Type B pancreatic cell (in vitro differentiated cells): ENCODE results near the gene WDR46. TPM values are rescaled to one million over a fixed set of nuclear protein-coding genes. Genes with fewer than 3 reads are reported as not detected.

Experiments used
- DNase-seq: peaks from one replicate; pipeline ENCODE4 v3.0.0; 2021; ENCODE audit warnings: mixed read lengths; ENCODE audit not compliant: unreplicated experiment; ENCODE audit errors: extremely low spot score
- H3K27ac Mint-ChIP-seq: 2 replicates; pipeline ENCODE4 v1.8.0; 2021; ENCODE audit warnings: mild to moderate bottlenecking, mixed read lengths
- H3K27me3 Mint-ChIP-seq: 2 replicates; pipeline ENCODE4 v1.8.0; 2021; ENCODE audit warnings: mixed read lengths
- H3K36me3 Mint-ChIP-seq: 2 replicates; pipeline ENCODE4 v1.8.0; 2021; ENCODE audit warnings: mixed read lengths
- H3K4me1 Mint-ChIP-seq: one replicate; pipeline ENCODE4 v1.8.0; 2021; ENCODE audit warnings: mixed read lengths; ENCODE audit not compliant: unreplicated experiment
- H3K4me3 Mint-ChIP-seq: 2 replicates; pipeline ENCODE4 v1.8.0; 2021; ENCODE audit warnings: mild to moderate bottlenecking, mixed read lengths
- H3K9me3 Mint-ChIP-seq: 2 replicates; pipeline ENCODE4 v1.8.0; 2021; ENCODE audit warnings: mixed read lengths
- total RNA-seq: library from RNA; stranded (reverse); gene quantifications from 2 replicates; pipeline ENCODE4 v1.2.1, GENCODE V29; 2021; ENCODE audit warnings: low replicate concordance
- TF ChIP-seq, protein P1 (sequence below): fragments of 200-600 bp; sonication (generic); conservative IDR thresholded peaks from 2 replicates; pipeline ENCODE4 v1.5.0; 2021; ENCODE audit warnings: antibody characterized with exemption, mild to moderate bottlenecking

WDR46 gene
- total RNA-seq, 1 donor from 2014 or later: 67.4 TPM

DNA sequence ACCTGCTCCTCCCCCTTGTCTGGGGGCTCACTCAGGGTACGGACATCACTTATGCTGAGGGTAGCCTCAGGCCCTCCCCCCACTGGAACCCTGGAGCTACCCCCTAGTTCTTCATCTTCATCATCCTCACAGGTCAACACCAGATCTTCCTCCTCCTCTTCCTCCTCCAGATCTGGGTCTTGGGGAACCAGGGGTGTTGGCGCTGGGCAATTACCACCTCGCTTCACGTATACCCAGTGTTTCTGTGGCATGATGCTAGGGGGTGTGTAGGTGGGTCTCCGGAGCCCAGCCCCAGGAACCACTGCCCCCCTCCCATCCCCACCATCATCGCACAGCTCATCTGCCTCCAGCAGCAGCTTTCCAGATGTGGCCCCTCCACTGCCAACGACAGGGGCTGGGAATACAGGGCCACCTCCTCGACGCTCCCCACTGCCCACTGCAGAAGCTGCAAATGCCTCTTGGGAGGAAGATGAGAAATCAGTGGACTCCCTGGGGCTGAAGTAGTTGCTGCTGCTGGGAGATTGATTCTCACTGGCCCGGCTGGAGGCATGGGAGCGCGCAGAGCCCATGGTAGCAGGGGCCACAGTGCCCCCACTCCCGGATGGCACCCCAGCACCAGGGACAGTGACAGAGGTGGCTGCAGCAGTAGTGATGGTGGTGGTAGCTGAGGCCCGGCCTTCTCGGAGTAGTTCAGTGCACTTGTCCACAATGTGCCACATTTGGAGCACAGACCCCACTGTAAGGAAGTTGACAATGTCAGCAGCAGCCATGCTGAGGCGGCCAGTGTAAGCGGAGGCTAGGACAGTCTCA is 27.0 kb upstream of the WDR46 start:
- H3K4me3 Mint-ChIP-seq: peak overlapping the region; percentile 100
- no peaks in the 10 kb centered on the region for H3K9me3 Mint-ChIP-seq
- peaks cover 53% of the 10 kb centered on the region for H3K4me1 Mint-ChIP-seq
- peak overlapping the region; percentile 93 for H3K27ac Mint-ChIP-seq
- peaks cover 5% of the 10 kb centered on the region for H3K27me3 Mint-ChIP-seq
- peaks cover 9% of the 10 kb centered on the region for H3K36me3 Mint-ChIP-seq
- no peak for DNase-seq
- TF ChIP-seq, protein P1, sequence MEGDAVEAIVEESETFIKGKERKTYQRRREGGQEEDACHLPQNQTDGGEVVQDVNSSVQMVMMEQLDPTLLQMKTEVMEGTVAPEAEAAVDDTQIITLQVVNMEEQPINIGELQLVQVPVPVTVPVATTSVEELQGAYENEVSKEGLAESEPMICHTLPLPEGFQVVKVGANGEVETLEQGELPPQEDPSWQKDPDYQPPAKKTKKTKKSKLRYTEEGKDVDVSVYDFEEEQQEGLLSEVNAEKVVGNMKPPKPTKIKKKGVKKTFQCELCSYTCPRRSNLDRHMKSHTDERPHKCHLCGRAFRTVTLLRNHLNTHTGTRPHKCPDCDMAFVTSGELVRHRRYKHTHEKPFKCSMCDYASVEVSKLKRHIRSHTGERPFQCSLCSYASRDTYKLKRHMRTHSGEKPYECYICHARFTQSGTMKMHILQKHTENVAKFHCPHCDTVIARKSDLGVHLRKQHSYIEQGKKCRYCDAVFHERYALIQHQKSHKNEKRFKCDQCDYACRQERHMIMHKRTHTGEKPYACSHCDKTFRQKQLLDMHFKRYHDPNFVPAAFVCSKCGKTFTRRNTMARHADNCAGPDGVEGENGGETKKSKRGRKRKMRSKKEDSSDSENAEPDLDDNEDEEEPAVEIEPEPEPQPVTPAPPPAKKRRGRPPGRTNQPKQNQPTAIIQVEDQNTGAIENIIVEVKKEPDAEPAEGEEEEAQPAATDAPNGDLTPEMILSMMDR: no peak

DNA sequence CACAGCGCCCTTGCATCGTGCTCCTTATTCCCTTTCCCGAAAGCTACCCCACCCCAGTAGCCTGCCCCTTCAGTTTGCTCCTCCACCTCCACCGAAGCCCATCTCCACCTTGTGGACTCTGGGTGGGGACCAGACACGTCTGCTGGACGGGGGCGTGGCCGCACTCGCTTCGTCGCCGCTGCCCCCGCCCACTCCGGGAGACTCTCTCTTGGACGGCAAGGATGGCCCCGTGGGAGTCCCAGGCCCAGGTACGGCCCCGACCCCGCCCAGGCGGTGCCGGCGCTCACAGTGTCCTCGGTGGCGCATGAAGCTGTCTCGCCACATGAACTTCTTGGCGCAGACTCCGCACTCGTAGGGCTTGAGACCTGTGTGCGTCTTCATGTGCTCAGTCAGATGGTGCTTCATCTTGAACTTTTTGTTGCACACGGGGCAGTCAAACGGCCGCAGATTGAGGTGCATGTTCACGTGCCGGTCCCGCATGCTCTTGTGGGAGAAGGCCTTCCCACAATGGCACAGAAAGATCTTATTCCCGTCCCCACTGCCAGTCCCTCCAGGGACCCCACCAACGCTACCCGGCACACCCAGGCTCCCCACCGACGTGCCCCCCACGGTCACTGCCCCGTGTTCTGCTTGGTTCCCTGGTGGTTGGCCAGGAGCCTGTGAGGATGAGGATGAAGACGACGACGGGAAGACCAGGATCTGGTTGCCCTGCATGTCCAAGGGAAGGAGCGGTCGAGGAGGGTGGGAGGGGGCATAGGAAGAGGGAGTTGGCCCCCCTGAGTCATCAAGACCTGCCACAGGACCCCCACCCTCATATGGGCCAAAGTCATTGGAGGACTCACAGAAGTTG is 26.1 kb upstream of the WDR46 start:
- H3K9me3 Mint-ChIP-seq: no peaks in the 10 kb centered on the region
- peaks cover 48% of the 10 kb centered on the region for H3K4me1 Mint-ChIP-seq
- peaks cover 5% of the 10 kb centered on the region for H3K27me3 Mint-ChIP-seq
- H3K4me3 Mint-ChIP-seq: peak overlapping the region; percentile 100
- DNase-seq: no peak
- peaks cover 5% of the 10 kb centered on the region for H3K36me3 Mint-ChIP-seq
- TF ChIP-seq, protein P1: no peak
- H3K27ac Mint-ChIP-seq: peak overlapping the region; percentile 93

DNA sequence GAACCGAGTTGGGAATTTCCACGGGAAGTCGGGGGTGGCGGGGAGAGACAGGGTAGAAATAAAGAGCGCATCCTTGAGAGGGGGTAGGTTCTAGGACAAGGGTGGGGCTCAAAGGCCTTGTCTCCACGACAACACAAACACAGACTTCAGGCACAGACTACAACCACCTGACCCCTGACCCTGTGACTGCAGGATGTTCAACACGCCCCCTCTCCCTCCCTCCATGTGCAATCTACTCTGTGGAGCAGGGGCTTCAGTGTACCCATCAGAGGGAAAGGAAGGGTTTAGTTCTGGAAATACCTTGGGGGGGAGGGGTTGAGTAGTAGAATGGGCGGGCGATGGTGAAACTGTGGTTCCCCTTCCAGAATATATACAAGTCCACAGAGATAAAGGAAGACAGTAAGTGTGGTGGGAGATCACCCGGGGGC is 25.5 kb upstream of the WDR46 start:
- DNase-seq: no peak
- peaks cover 41% of the 10 kb centered on the region for H3K4me1 Mint-ChIP-seq

DNA sequence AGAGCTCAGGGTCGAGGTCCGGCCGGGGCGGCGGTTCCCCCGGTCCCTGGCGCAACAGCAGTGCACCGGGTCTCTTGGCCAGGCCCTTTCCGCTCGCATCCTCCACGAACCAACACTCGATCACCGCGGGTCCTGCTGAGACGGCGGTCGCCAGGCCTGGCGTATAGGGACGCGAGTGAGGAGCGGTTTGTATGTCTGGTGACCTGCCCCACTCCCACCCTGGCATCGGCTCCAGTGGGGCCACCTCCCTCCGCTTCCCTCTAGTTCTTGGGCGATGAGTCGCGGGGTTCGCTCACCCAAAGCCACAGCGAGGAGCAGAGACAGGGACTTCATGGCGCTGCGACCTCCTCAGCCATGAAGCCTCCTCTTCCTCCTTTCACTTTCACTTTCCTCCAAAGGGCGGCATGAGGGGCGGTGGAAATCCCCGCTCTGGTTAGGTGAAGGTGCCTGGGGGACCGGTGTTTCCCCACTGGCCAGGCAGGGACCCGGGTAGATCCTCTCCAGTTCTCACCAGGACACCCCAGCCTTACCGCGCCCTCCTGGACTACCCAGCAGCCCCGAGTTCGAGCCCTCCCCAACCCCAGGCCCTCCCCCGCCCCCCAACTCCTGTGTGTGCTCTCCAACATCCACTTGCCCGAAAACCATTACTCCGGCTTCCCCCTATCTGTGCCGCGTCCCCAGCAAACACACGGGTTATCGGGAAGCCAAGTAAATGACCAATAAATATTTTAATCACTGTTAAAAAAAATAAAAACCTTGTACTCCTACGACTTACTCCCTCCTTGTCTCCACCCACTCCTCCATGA is 24.9 kb upstream of the WDR46 start, which contains the start of gene TAPBP:
Gene TAPBP (minus strand): TSS at position 370 of the 806 bp plus-strand sequence. CDS start 37 bp downstream, at position 333.
- TF ChIP-seq, protein P1: no peak
- Mint-ChIP-seq H3K9me3 (no peaks in the 10 kb centered on the region), H3K27me3 (peaks cover 5% of the 10 kb centered on the region), H3K4me1 (peaks cover 36% of the 10 kb centered on the region), H3K36me3 (peaks cover 5% of the 10 kb centered on the region), H3K27ac (peak within 1 kb of the TSS; percentile 93), H3K4me3 (peak within 1 kb of the TSS; percentile 100)
- DNase-seq: no peak

More for the DNA sequence above, 25.5 kb upstream of the WDR46 start:
- H3K27ac Mint-ChIP-seq: peak overlapping the region; percentile 93
- H3K9me3 Mint-ChIP-seq: no peaks in the 10 kb centered on the region
- H3K4me3 Mint-ChIP-seq: peak overlapping the region; percentile 100
- peaks cover 5% of the 10 kb centered on the region for H3K36me3 Mint-ChIP-seq
- TF ChIP-seq, protein P1: no peak
- H3K27me3 Mint-ChIP-seq: peaks cover 5% of the 10 kb centered on the region

DNA sequence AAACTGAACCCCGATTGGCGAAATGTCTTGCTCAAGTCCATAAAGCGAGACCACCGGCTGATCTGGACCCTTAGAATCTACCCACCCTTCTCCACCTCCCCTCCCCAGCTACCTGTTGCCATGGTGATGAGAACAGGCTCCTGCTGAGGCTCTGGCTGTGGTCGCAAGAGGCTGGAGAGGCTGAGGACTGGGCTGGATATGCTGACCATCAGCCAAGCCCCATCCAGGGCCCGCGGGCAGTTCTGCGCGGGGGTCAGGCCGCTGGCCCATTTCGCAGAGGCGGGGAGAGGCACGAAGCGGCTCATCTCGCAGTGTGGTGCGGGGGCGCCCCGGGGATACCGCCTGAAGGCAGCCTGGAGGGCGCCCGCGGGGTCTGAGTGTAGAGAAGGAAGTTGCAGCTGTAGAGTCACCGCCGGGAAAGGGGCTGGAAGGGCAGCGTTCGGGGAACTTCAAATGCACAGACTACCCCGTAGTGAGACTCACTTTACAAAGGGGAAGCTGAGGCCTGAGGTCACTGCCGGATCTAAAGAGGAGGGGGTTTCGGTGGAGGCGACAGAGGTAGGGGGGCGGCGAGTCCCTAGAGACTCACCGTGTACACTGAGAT is 24.2 kb upstream of the WDR46 start:
- Mint-ChIP-seq H3K9me3 (no peaks in the 10 kb centered on the region), H3K4me3 (peak overlapping the region; percentile 100), H3K4me1 (peaks cover 29% of the 10 kb centered on the region), H3K36me3 (peaks cover 5% of the 10 kb centered on the region), H3K27me3 (peaks cover 5% of the 10 kb centered on the region), H3K27ac (peak overlapping the region; percentile 93)
- TF ChIP-seq, protein P1: no peak
- DNase-seq: no peak
